A673 (cell line): Measurements from ENCODE around the gene PTGIS. TPM values are rescaled to one million over a fixed set of nuclear protein-coding genes. Genes with fewer than 3 reads are reported as not detected.

Experiments used
- BruUV-seq: library from RNA; stranded (reverse); fragments of 400-500 nt; replicated peaks from 2 replicates; lab custom pipeline; 2021; lab: Mats Ljungman, UMichigan
- CTCF ChIA-PET: fragments of 300-600 bp; sonication (Branson Sonifier 250); formaldehyde crosslinking; loops from one replicate; lab custom pipeline; 2022; ENCODE audit warnings: antibody characterized with exemption; lab: Charles Lee
- POLR2A ChIA-PET: fragments of 300-600 bp; sonication (Branson Sonifier 250); formaldehyde crosslinking; loops from one replicate; lab custom pipeline; 2022; ENCODE audit warnings: antibody characterized with exemption; ENCODE audit not compliant: low non-redundant PET; lab: Charles Lee
- DNase-seq: peaks from one replicate; pipeline ENCODE4 v3.0.0-alpha.2; 2015; ENCODE audit warnings: low spot score
- H3K27ac ChIP-seq: fragments of 200-600 bp; sonication (generic); 2 replicates; pipeline ENCODE4 v1.5.1; 2016; ENCODE audit warnings: mixed run types, low read depth, mild to moderate bottlenecking, mixed read lengths, antibody characterized with exemption, low read length; ENCODE audit not compliant: poor library complexity, severe bottlenecking
- H3K27me3 ChIP-seq: fragments of 200-600 bp; sonication (generic); replicated peaks from 2 replicates; pipeline ENCODE4 v1.6.1; 2017; ENCODE audit warnings: mixed run types, low read depth, mild to moderate bottlenecking, mixed read lengths, antibody characterized with exemption, low read length; ENCODE audit not compliant: insufficient read depth, poor library complexity
- H3K36me3 ChIP-seq: fragments of 200-600 bp; sonication (generic); 2 replicates; pipeline ENCODE4 v1.6.1; 2016; ENCODE audit warnings: mixed run types, mild to moderate bottlenecking, mixed read lengths, antibody characterized with exemption, low read length; ENCODE audit not compliant: insufficient read depth, poor library complexity, severe bottlenecking
- H3K4me1 ChIP-seq: fragments of 200-600 bp; sonication (generic); 2 replicates; pipeline ENCODE4 v1.6.1; 2017; ENCODE audit warnings: mixed run types, mild to moderate bottlenecking, mixed read lengths, antibody characterized with exemption, low read length; ENCODE audit not compliant: insufficient read depth, poor library complexity, severe bottlenecking
- H3K4me3 ChIP-seq: fragments of 200-600 bp; sonication (generic); 2 replicates; pipeline ENCODE4 v1.5.1; 2016; ENCODE audit warnings: low read depth, mixed run types, mild to moderate bottlenecking, mixed read lengths, low read length; ENCODE audit not compliant: poor library complexity, severe bottlenecking
- H3K9me3 ChIP-seq: fragments of 200-600 bp; sonication (generic); 2 replicates; pipeline ENCODE4 v1.6.1; 2016; ENCODE audit warnings: mixed run types, low read depth, mild to moderate bottlenecking, mixed read lengths, antibody characterized with exemption, low read length; ENCODE audit not compliant: poor library complexity, severe bottlenecking
- CTCF ChIP-seq: fragments of 300-800, 200-600 bp; sonication (generic); conservative IDR thresholded peaks from 2 replicates; pipeline ENCODE4 v1.5.1; 2017; ENCODE audit warnings: low read depth, mild to moderate bottlenecking, antibody characterized with exemption, low read length, moderate library complexity, mixed read lengths
- EZH2 ChIP-seq: fragments of 200-600 bp; sonication (generic); IDR thresholded peaks from 2 replicates; pipeline ENCODE4 v1.6.1; 2017; ENCODE audit warnings: borderline replicate concordance, low read depth, mild to moderate bottlenecking, mixed read lengths, antibody characterized with exemption, low read length; ENCODE audit not compliant: poor library complexity, severe bottlenecking
- intact Hi-C: fragments of 100-400 bp; cut with micrococcal nuclease; formaldehyde crosslinking; loops from one replicate; pipeline ENCODE4 v1.10.0; 2022; ENCODE audit not compliant: unreplicated experiment
- total RNA-seq: library from RNA; stranded (reverse); gene quantifications from 2 replicates; pipeline ENCODE4 v1.2.3, GENCODE V29; 2021

The PTGIS gene
- total RNA-seq, 1 experiment from 2014 or later: not detected

DNA sequence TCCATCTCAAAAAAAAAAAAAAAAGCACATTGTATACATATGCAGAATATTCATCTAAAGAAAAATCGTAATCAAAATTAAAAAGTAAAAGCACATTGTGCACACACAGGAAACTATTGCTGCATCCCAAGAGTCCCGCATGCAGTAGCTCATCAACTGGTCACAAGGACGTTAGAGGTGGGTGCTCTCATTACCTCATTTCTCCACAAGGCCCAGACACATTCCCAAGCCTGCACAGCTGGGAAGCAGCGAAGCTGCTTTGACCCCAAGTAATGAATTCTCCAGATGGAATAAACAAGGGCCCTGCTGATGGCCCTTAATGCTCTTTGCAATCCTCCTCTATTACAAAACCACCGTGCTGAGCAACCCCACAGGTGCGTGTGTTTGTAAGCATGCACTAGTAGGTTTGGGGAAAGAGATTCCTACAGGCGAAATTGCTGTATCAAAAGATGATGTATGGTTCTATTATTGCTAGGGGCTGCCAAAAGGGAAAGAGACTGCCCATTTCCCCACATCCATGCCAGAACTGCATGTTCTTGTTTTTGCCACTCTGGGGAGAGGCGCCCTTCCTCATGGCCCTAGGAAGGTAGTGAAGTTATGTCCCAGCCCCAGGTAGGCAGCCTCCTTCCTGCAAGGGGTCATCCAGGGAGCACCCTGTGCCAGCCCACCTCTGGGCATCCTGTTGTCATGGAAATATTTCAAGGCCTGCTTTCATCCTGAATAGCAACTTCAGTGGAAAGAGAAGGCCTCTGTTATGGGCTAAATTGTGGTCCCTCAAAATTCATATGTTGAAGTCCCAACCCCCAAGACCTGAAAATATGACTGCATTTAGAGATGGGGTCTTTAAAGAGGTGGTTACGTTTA is 34.6 kb upstream of the PTGIS start:
- Histone ChIP-seq H3K27ac (no peak overlapping the region), H3K4me3 (no peak overlapping the region), H3K27me3 (no peaks in the 10 kb centered on the region), H3K9me3 (no peaks in the 10 kb centered on the region), H3K36me3 (no peaks in the 10 kb centered on the region), H3K4me1 (no peaks in the 10 kb centered on the region)
- intact Hi-C loops: loop anchor here (1.0 kb wide), 1 partner anchor 61 kb away; no protein-coding TSS in a partner anchor
- DNase-seq: no peak
- no TSS peak for BruUV-seq
- TF ChIP-seq EZH2 (no peak), CTCF (no peak)
- ChIA-PET CTCF (interaction anchor here (1.3 kb wide), 1 partner anchor 61 kb away, joined by 9 read pairs; no protein-coding TSS in a partner anchor), POLR2A (no interaction called here)

- Histone ChIP-seq H3K27me3 (no peaks in the 10 kb centered on the region), H3K9me3 (no peaks in the 10 kb centered on the region), H3K27ac (no peak overlapping the region), H3K36me3 (no peaks in the 10 kb centered on the region), H3K4me3 (no peak overlapping the region), H3K4me1 (no peaks in the 10 kb centered on the region)
- no peak for DNase-seq
- ChIA-PET CTCF (no interaction called here), POLR2A (no interaction called here)
- TF ChIP-seq EZH2: no peak
- TF ChIP-seq CTCF: no peak
- BruUV-seq: no TSS peak
- intact Hi-C loops: no loop called here
Measured at GRCh38 chr20:49601153-49601924, 33.4 kb upstream of the PTGIS start.

- ChIA-PET CTCF (no interaction called here), POLR2A (no interaction called here)
- intact Hi-C loops: no loop called here
- Histone ChIP-seq H3K27me3 (no peaks in the 10 kb centered on the region), H3K4me1 (no peaks in the 10 kb centered on the region), H3K9me3 (no peaks in the 10 kb centered on the region), H3K36me3 (no peaks in the 10 kb centered on the region), H3K27ac (no peak overlapping the region), H3K4me3 (no peak overlapping the region)
- BruUV-seq: no TSS peak
- DNase-seq: no peak
- TF ChIP-seq CTCF: no peak
- no peak for TF ChIP-seq EZH2
Measured at GRCh38 chr20:49599746-49600113, 31.8 kb upstream of the PTGIS start.
